ENCODE results near the gene CIDEC.
"Not testable (repeated sequence)": the region's sequence is repeated elsewhere in the genome, so short reads cannot be mapped to it uniquely, and the experiment has no call there.

Gene CIDEC

DNA sequence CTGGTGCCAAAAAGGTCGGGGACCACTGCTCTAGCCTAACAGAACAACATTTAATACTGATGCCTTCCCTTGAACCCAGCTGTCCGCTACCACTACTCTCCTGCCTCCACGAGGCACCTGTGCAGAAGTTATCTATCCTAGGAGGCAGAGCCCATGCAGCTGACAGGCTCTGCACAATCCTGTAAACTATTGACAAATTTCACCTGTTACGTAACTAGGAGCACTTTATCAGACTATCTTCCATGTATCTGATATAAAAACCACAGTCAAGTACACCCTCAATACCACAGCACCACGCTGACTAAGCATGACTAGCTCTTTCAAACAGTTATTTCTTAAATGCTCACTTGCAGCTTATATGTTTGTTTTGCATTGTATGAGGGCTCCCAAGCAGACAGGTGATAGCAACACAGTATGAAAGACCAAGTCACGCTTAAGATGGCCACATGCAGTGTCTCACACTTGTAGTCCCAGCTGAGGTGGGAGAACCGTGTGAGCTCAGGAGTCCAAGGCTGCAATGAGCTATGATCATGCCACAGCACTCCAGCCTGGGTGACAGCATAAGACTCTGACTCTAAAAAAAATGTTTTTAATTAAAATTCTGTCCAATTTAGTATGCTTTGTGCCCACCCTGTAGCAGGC lies 32.4 kb upstream of the CIDEC start:
- TF ChIP-seq JUND (IDR thresholded peaks at IDR 0.05; ENCODE audit: low read depth): no peak
- in situ Hi-C loops (cut with HindIII; ENCODE audit: low pct_unique_long_range_greater_than_20kb, low sequenced_read_pairs): no loop called here
- DNase-seq (ENCODE audit: low read depth in 1 of 2, low spot score in 1 of 2): no peak

DNA sequence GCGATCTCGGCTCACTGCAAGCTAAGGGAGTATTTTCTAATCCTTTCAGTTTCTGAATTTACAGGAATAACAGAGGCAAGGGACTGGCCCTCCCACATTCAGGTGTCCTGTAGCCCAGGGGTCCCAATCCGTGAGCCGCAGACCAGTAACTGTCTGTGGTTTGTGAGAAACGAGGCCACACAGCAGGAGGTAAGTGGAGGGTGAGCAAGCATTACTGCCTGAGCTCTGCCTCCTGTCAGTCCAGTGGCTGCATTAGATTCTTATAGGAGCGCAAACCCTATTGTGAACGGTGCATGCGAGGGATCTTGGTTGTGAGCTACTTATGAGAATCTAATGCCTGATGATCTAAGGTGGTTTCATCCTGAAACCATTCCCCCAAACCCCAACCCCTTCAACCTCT lies 31.8 kb upstream of the CIDEC start:
- no peak for TF ChIP-seq JUND (IDR thresholded peaks at IDR 0.05; ENCODE audit: low read depth)
- DNase-seq (ENCODE audit: low read depth in 1 of 2, low spot score in 1 of 2): no peak
- in situ Hi-C loops (cut with HindIII; ENCODE audit: low pct_unique_long_range_greater_than_20kb, low sequenced_read_pairs): no loop called here

GRCh38 chr3:9909221-9910013 lies 29.4 kb upstream of the CIDEC start:
- in situ Hi-C loops (cut with HindIII; ENCODE audit: low pct_unique_long_range_greater_than_20kb, low sequenced_read_pairs): no loop called here
- no peak for TF ChIP-seq JUND (IDR thresholded peaks at IDR 0.05; ENCODE audit: low read depth)
- DNase-seq (ENCODE audit: low read depth in 1 of 2, low spot score in 1 of 2): no peak

DNA sequence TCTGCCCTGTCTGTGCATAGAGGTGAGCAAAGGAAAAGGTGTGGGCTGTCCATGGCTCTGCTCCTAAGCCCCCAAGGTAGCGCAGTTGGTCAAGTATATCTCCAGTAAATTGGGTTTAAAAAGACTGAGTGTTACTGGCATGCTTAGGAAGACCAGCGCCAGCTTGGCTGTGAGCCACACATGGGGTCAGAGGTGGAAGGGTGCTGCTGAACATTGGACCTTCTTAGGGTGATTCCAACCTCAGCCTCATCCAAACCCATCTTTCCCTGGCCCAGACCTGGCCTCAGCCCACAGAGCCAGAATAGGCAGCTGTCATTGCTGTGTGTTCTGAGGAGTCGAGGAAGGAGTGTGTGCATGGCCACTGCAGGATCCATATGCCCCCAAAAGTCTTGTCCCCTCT lies 28.2 kb upstream of the CIDEC start:
- in situ Hi-C loops (cut with HindIII; ENCODE audit: low pct_unique_long_range_greater_than_20kb, low sequenced_read_pairs): no loop called here
- TF ChIP-seq JUND (IDR thresholded peaks at IDR 0.05; ENCODE audit: low read depth): no peak
- no peak for DNase-seq (ENCODE audit: low read depth in 1 of 2, low spot score in 1 of 2)

DNA sequence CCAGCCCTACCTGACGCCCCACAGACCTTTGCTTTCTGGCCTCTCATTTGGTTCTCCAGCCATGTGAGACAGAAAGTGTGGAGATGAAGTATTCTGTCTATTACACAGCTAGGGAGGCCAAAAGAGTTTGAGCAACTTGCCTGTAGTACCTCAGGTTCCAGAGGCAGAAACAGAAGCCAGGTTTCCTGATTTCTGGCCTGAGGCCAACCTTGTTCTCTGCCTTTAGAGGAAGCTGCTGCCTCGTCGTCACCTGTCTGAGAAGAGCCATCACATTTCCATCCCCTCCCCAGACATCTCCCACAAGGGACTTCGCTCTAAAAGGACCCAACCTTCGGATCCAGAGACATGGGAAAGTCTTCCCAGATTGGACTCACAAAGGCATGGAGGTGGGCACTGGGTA lies 26.4 kb upstream of the CIDEC start:
- TF ChIP-seq JUND (IDR thresholded peaks at IDR 0.05; ENCODE audit: low read depth): no peak
- in situ Hi-C loops (cut with HindIII; ENCODE audit: low pct_unique_long_range_greater_than_20kb, low sequenced_read_pairs): no loop called here
- DNase-seq (ENCODE audit: low read depth in 1 of 2, low spot score in 1 of 2): no peak

DNA sequence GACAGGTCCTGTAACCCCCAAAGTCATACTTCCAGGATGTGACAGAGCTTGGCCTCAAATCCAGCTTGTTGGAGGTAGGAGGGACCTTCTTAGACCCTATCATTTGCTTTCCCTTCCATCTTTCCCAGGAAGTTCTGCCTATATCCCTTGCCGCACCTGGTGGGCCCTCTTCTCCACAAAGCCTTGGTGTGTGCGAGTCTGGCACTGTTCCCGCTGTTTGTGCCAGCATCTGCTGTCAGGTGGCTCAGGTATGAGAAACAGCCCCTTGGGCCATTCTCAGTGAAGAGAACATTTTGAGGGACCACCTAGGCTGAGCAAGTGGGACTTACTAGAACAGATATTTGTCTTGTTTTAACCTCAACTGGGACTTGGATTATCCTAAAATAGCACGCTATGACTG lies 23.9 kb upstream of the CIDEC start:
- TF ChIP-seq JUND (IDR thresholded peaks at IDR 0.05; ENCODE audit: low read depth): no peak
- no peak for DNase-seq (ENCODE audit: low read depth in 1 of 2, low spot score in 1 of 2)
- in situ Hi-C loops (cut with HindIII; ENCODE audit: low pct_unique_long_range_greater_than_20kb, low sequenced_read_pairs): no loop called here

- no peak for TF ChIP-seq JUND (IDR thresholded peaks at IDR 0.05; ENCODE audit: low read depth)
- no peak for DNase-seq (ENCODE audit: low read depth in 1 of 2, low spot score in 1 of 2)
- in situ Hi-C loops (cut with HindIII; ENCODE audit: low pct_unique_long_range_greater_than_20kb, low sequenced_read_pairs): no loop called here
These were observed 23.2 kb upstream of the CIDEC start for GRCh38 chr3:9903238-9903624.

DNA sequence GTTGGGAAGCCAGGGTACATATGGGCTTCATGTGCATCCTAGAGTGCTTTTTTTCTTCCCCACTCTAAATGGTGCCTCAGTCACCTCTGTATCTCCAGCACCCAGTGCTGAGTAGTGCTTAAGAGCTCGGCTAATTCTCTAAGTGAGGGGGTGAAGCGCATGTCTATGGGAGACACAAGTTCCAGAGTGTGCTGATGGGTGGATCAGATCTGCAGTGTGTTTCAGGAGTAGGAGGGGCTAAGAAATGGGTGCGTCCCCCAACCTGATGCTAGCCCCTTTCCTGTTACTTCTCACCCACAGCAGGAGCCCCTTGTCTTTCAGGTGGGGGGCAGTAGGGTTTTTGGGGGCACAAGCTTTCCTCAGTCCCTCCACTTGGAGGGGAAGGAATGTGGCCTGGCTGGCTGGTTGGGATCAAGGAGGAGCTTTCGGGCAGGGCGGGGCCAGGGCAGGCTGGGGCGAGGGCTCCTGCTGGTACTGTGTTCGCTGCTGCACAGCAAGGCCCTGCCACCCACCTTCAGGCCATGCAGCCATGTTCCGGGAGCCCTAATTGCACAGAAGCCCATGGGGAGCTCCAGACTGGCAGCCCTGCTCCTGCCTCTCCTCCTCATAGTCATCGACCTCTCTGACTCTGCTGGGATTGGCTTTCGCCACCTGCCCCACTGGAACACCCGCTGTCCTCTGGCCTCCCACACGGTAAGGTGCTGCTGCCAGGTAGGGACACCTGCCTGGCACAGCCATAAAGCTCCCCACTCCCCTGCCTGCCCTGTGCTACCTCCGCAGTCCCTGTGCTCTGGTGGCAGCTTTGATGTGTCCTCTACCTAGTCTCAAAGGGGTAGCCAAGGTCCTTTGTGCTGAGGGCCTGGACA lies 22.6 kb upstream of the CIDEC start, which contains the start of gene IL17RE:
Gene IL17RE (plus strand): TSS at position 477 of the 866 bp plus-strand sequence. CDS start 85 bp downstream, at position 562.
- DNase-seq (ENCODE audit: low read depth in 1 of 2, low spot score in 1 of 2): peak; percentile 67

DNA sequence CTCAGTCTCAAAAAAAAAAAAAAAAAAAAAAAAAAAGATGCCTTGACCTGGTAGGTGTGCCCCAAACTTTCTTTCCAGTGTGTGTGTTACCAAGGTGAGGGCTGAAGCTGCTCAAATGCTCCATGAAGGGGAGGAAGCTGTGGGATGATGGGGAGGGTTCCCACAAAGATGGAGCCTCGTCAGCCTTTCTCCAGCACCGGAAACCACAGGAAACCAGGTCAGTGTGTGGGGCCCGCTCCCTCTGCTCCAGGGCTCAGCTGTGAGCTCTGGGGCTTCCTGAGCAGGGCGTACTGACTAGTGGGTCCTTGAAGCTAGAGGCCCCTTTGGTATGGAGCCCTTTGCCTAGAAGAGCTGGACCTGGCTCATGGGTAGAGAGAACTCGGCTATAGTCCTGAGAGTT lies 21.9 kb upstream of the CIDEC start:
- in situ Hi-C loops (cut with HindIII; ENCODE audit: low pct_unique_long_range_greater_than_20kb, low sequenced_read_pairs): no loop called here
- no peak for DNase-seq (ENCODE audit: low read depth in 1 of 2, low spot score in 1 of 2)
- TF ChIP-seq JUND (IDR thresholded peaks at IDR 0.05; ENCODE audit: low read depth): no peak

More for the DNA sequence above, 22.6 kb upstream of the CIDEC start, which contains the start of gene IL17RE:
- in situ Hi-C loops (cut with HindIII; ENCODE audit: low pct_unique_long_range_greater_than_20kb, low sequenced_read_pairs): no loop called here
- TF ChIP-seq JUND (IDR thresholded peaks at IDR 0.05; ENCODE audit: low read depth): no peak

GRCh38 chr3:9900965-9901415 lies 20.9 kb upstream of the CIDEC start:
- DNase-seq (ENCODE audit: low read depth in 1 of 2, low spot score in 1 of 2): not testable (repeated sequence)

DNA sequence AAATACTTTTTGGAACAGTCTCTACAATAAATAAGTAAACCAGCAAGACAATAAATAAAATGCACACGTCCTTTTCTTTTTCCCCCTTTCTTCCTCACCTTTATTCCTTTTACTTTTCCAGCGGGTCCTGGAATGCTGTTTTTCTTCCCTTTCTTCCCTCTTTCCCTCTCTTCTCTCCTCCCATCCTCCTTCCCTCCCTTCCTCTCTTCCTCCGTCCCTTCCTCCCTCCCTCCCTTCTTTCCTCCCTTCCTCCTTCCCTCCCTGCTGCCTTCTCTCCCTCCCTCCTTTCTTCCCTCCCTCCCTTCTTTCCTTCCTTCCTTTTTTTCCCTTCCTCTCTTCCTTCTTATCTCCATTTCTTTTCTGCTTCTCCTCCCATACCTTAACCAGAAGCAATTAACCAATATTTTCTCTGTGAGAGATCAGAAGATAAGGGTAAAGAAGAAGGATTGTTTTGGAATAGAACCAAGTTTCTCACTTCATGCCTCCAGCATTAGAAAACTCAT lies 19.3 kb upstream of the CIDEC start:
- TF ChIP-seq JUND (IDR thresholded peaks at IDR 0.05; ENCODE audit: low read depth): peak; percentile 63
- in situ Hi-C loops (cut with HindIII; ENCODE audit: low pct_unique_long_range_greater_than_20kb, low sequenced_read_pairs): no loop called here
- DNase-seq (ENCODE audit: low read depth in 1 of 2, low spot score in 1 of 2): peak in 1 of 2 experiments; percentile 70

More at GRCh38 chr3:9900965-9901415, 20.9 kb upstream of the CIDEC start:
- in situ Hi-C loops (cut with HindIII; ENCODE audit: low pct_unique_long_range_greater_than_20kb, low sequenced_read_pairs): not testable (repeated sequence)

DNA sequence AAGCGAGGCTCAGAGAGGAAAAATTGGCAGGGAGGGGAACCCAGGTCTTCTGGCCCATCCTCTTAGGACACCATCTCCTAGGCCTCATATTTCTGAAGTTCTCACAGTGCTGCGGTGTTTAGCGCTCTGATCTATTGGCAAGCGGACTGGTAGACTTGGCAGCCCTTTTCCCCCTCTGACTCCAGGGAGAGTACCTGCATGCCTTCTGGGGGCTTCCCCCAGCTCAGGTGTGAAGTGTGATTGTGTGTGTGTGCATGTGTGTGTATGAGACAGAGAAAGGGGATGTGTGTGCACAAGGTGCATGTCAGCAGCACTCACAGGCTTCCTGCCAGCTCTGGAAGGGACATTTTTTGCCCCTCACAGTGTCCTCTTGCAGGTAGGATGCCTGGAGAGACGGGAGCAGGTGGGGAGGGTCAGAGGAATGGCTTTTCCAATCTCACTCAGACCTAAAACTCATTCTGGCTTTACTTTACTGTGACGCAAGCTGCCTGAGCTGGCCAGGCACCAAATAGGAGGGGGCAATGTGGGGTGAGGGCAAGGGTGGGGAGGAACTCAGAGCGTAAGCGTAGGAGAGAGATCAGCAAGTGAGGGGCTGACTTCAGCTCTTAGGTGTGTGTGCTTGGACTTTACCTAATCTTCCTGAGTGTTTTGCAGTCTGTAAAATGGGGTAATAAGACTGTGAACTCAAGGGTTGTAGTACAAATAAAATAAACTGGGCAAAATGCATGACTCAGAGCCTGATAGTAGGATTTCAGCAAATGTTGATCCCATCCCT lies 18.6 kb upstream of the CIDEC start:
- DNase-seq (ENCODE audit: low read depth in 1 of 2, low spot score in 1 of 2): no peak
- in situ Hi-C loops (cut with HindIII; ENCODE audit: low pct_unique_long_range_greater_than_20kb, low sequenced_read_pairs): no loop called here
- TF ChIP-seq JUND (IDR thresholded peaks at IDR 0.05; ENCODE audit: low read depth): no peak
